Muscle of arm (tissue), 12 donors: ENCODE results near the gene EPO. TPM values are rescaled to one million over a fixed set of nuclear protein-coding genes. Genes with fewer than 3 reads are reported as not detected.
"Not testable (repeated sequence)": the region's sequence is repeated elsewhere in the genome, so short reads cannot be mapped to it uniquely, and the experiment has no call there.

ENCODE experiments used
- DNase-seq: peaks from one replicate; pipeline ENCODE4 v3.0.0-alpha.2; 2013
- polyA plus RNA-seq, 12 donors: library from polyadenylated mRNA; unstranded; fragments of 120-200 nt; gene quantifications; one replicate each; pipeline ENCODE4 v1.2.1, GENCODE V29; 2013; ENCODE audit not compliant: insufficient read length in 12 of 12

The EPO gene
- polyA plus RNA-seq, 12 donors = 0.13 to 0.28 (median 0.21) TPM; not detected in 9

DNA sequence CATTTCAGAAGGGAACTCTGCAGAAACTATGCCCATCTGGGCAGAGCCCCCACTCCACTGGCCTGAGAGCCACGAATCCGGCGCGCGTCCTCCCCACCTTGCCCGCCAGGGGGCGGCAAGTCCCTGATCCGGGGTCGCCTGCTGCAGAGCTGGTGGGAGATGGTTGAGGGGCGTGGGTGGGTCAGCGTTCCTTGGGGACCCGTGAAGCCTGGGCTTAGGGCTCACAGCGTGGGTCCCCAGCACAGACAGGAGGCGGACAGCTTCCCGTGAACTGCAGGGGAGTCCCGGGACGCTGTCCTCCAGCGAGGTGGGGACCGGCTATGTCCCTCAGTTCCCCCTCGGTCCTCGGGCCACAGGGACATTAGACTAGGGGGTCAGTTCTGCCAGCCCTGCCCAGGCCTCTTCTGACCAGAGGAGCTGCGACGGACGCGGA is 14.9 kb upstream of the EPO start:
- DNase-seq = peak; percentile 89

DNA sequence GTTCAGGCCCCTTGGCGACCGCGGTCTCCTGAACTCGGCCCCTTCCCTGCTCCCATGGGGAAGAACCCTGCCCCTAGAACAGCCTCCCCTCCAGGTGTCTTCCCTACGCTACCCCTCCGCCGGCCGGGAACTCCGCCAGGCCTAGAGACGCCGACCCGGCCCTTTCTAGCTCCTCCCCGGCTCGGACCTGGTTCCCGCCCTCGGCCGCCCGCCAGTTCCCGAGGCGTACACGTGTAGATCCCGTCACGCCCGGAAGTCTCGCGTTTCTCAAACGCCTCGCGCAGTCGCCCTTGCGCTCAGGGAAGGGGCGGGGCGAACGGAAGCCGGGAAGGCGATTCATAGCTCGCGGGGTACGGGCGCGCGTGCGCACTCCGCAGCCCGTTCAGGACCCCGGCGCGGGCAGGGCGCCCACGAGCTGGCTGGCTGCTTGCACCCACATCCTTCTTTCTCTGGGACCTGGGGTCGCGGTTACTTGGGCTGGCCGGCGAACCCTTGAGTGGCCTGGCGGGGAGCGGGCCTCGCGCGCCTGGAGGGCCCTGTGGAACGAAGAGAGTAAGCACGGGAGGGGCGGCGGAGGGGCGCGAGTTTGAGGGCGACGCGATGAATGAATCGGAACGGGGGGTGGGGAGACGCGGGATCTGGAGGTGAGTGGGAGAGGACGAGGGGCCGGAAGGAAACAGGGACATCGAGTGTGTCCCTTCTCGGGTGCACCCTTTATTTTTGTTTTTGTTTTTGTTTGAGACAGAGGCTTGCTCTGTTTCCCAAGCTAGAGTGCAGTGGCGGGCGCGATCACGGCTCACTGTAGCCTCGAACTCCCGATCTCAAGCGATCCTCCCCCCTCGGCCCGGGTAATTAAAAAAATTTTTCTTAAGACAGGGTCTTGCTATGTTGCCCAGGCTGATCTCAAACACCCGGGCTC is 14.3 kb upstream of the EPO start, which contains the start of gene POP7:
Gene POP7, plus strand, starts transcription at position 369 of the 919 bp plus-strand sequence. CDS start 710 bp downstream, outside the sequence.
- DNase-seq = peak; percentile 99

DNA sequence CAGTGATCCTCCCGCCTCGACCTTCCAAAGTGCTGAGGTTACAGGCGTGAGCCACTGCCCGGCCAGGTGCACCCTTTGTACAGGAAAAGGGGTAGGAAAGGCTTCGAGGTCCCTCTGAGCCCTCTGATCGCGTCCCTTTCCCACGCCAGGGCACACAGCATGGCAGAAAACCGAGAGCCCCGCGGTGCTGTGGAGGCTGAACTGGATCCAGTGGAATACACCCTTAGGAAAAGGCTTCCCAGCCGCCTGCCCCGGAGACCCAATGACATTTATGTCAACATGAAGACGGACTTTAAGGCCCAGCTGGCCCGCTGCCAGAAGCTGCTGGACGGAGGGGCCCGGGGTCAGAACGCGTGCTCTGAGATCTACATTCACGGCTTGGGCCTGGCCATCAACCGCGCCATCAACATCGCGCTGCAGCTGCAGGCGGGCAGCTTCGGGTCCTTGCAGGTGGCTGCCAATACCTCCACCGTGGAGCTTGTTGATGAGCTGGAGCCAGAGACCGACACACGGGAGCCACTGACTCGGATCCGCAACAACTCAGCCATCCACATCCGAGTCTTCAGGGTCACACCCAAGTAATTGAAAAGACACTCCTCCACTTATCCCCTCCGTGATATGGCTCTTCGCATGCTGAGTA is 13.5 kb upstream of the EPO start:
- DNase-seq = no peak

DNA sequence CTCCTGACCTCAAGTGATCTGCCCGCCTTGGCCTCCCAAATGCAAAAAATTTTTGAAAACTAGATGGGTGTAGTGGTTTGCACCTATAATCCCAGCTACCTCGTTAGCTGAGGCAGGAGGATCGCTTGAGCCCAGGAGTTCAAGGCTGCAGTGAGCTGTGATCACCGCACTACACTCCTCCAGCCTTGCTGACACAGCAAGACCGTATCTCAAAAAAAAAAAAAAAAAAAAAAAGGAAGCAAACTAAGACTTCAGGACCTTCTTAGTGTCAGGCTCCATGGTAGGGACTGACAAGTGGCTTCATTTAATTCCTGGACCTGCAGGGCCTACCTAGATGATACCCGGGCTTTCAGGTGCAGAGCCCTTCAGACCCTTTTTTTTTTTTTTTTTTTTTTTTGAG is 11.9 kb upstream of the EPO start:
- DNase-seq = no peak

DNA sequence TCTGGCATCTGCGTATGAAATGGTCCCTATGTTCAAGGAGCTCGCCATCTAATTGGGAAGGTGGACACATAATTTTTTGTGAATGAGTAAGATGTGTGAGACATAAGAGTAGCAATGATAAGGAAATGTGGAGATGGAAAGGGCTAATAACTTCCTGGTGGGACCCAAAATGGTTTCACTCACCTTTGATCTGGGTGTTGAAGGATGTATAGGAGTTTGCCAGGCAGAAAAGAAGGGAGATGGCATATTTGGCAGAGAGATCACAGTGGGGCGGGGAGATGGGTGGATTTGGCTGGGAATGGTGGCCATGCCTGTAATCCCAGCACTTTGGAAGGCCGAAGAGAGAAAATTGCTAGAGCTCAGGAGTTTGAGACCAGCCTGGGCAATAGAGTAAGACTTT is 9.8 kb upstream of the EPO start:
- no peak for DNase-seq

DNA sequence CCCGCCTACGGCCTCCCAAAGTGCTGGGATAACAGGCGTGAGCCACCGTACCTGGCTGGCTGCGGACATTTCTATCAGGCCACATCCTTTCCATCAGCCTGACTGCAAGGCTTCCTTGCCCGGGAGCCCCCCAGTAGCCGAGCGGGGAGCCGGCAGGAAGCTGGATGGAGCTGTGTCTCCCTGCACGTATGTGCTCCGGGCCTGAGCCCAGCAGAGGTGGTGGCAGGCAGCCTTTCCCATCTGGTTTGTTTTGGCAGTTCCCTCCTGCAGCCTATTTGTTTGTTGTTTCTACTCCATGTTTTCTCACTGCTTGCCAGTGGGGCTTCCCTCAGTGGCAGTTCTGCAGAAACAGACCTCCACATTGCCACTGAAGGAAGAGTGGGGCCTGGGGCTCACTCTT is 8.9 kb upstream of the EPO start:
- DNase-seq = no peak

DNA sequence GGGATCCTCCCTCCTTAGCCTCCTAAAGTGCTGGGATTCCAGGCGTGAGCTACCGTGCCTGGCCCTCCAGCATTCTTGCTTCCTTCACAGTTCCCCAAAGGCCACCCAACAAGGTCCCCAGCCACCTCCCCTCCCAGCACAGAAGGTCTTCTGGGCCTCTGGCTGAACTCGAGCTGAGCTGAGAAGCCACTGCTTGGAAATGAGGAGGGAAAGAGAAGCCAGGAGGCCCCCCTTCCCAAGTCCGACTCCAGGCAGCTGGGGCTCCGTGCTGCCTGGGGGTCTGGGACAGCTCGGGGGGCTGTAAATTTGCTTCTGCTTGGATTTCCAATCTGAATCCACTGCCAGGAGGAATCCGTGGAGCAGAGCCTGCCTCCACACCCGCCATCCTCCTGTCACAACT is 5.5 kb upstream of the EPO start:
- no peak for DNase-seq

DNA sequence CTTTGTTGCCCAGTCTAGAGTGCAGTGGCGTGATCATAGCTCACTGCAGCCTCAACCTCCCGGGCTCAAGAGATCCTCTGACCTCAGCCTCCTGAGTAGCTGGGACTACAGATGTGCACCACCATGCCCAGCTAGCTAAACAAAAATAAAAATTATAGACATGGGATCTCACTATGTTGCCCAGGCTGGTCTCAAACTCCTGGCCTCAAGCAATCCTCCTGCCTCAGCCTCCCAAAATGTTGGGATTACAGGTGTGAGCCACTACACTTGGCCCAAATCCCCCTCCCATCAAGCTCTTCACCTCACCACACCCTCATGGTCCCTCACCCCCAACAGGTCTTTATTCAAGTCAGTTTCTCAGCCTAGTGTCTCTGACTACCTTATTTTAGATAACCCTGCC is 3.2 kb upstream of the EPO start:
- DNase-seq = not testable (repeated sequence)

DNA sequence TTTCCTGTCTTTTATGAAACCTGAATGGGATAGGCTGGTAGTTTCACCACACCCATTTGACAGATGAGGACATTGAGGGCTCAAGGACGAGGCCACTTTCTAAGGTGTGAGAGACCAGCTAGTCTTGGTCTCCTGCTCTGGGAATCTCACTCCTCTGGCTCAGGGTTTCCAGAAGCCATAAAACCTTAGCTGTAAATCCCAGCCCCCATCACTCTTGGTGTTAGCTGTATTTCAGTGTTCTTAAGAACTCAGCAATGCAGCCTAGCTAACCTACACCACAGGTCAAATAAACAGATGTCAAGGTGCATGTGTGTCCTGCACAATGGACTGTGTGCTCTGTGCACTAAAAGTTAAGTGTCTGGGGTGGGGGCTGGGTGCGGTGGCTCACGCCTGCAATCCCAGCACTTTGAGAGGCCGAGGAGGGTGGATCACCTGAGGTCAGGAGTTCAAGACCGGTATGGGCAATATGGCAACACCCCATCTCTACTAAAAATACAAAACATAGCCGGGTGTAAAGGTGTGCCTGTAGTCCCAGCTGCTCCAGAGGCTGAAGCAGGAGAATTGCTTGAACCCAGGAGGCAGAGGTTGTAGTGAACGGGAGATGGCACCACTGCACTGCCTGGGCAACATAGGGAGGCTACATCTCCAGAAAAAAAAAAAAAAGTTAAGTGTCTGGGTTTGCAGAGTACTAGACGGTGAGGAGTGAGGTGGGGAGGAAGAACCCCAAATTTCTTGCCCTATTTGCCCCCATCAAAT is 567 bp upstream of the EPO start:
- no peak for DNase-seq

DNA sequence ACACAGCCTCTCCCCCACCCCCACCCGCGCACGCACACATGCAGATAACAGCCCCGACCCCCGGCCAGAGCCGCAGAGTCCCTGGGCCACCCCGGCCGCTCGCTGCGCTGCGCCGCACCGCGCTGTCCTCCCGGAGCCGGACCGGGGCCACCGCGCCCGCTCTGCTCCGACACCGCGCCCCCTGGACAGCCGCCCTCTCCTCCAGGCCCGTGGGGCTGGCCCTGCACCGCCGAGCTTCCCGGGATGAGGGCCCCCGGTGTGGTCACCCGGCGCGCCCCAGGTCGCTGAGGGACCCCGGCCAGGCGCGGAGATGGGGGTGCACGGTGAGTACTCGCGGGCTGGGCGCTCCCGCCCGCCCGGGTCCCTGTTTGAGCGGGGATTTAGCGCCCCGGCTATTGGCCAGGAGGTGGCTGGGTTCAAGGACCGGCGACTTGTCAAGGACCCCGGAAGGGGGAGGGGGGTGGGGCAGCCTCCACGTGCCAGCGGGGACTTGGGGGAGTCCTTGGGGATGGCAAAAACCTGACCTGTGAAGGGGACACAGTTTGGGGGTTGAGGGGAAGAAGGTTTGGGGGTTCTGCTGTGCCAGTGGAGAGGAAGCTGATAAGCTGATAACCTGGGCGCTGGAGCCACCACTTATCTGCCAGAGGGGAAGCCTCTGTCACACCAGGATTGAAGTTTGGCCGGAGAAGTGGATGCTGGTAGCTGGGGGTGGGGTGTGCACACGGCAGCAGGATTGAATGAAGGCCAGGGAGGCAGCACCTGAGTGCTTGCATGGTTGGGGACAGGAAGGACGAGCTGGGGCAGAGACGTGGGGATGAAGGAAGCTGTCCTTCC is 620 bp downstream of the EPO start:
- no peak for DNase-seq

DNA sequence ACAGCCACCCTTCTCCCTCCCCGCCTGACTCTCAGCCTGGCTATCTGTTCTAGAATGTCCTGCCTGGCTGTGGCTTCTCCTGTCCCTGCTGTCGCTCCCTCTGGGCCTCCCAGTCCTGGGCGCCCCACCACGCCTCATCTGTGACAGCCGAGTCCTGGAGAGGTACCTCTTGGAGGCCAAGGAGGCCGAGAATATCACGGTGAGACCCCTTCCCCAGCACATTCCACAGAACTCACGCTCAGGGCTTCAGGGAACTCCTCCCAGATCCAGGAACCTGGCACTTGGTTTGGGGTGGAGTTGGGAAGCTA is 1.2 kb downstream of the EPO start:
- DNase-seq = no peak

DNA sequence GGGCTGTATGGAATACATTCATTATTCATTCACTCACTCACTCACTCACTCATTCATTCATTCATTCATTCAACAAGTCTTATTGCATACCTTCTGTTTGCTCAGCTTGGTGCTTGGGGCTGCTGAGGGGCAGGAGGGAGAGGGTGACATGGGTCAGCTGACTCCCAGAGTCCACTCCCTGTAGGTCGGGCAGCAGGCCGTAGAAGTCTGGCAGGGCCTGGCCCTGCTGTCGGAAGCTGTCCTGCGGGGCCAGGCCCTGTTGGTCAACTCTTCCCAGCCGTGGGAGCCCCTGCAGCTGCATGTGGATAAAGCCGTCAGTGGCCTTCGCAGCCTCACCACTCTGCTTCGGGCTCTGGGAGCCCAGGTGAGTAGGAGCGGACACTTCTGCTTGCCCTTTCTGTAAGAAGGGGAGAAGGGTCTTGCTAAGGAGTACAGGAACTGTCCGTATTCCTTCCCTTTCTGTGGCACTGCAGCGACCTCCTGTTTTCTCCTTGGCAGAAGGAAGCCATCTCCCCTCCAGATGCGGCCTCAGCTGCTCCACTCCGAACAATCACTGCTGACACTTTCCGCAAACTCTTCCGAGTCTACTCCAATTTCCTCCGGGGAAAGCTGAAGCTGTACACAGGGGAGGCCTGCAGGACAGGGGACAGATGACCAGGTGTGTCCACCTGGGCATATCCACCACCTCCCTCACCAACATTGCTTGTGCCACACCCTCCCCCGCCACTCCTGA is 2.4 kb downstream of the EPO start:
- no peak for DNase-seq

DNA sequence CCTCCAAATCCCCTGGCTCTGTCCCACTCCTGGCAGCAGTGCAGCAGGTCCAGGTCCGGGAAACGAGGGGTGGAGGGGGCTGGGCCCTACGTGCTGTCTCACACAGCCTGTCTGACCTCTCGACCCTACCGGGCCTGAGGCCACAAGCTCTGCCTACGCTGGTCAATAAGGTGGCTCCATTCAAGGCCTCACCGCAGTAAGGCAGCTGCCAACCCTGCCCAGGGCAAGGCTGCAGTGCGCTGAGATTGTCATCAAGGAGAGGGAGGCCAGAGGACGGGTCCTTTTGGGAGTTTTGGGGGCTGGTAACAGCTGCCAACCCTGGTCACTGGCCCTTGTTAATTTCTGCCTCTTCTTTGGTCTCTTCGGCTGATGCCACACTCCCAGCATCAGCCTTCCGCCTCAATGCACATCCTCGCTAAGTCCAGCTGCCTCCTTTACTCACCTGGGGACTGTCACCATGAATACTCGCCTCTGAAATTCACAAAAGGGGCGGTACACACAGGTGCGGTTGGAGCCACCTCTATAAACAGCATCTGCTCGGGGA is 3.5 kb downstream of the EPO start:
- DNase-seq = no peak

DNA sequence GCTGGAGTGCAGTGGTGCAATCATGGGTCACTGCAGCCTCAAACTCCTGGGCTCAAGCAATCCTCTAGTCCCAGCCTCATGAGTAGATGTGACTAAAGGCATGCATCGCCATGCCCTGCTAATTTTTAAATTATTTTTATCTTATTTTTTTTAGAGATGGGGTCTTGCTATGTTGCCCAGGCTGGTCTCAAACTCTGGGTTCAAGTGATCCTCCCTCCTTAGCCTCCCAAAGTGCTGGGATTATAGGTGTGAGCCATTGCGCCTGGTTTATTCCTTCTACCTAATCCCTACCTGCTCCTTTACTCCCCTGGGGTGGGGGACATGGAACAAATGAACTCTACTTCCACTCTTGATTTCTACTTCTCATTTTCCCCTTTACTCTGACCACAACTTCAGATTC is 4.1 kb downstream of the EPO start:
- DNase-seq = not testable (repeated sequence)

DNA sequence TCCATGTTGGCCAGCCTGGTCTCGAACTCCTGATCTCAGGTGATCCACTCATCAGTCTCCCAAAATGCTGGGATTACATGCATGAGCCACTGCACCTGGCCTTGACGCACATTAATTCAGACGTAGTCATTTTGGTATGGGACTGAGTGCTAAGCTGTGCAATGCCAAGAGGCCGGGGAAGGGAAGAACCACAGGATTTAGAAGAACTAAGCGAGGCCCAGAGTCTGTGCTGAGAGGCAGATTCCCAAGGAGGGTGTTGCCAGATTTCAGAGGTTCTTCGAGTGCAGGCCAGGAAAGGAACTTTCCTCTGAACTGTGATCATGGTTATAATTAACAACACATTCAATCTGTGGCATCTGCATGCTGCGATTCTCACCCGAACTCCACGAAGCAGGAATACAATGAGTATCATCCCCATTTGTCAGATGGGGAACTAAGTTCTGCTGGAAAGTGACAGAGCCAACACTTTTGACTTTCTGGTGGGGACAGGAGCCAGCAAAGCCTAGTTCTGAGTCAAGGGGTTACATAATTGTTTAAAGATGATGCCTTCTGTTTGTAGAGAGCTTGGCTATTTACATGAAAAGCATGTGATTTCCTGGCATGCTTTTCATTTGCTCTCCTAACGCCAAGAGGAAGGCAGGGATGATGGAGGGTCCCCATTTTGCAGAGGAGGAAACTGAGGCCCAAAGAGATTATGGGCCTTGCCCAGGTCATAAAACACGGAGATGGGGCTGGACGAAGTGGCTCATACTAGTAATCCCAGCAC is 6.9 kb downstream of the EPO start:
- peak; percentile 75 for DNase-seq

DNA sequence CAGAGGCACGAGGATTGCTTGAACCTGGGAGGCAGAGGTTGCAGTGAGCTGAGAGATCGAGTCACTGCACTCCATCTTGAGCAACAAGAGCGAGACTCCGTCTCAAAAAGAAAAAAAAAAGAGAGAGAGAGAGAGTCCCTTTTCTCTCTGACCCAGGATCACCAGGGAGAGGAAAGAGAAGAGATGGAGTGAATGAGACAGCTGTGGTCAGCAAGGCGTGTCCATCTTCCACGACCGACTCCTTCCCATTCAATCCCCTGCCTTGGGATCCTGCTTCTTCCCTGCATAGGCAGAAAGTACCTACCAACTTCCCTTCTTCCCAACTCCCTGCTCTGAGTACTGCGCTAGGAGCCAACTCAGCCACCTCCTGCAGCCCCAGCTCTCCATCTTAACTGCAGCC is 7.9 kb downstream of the EPO start:
- DNase-seq = no peak

DNA sequence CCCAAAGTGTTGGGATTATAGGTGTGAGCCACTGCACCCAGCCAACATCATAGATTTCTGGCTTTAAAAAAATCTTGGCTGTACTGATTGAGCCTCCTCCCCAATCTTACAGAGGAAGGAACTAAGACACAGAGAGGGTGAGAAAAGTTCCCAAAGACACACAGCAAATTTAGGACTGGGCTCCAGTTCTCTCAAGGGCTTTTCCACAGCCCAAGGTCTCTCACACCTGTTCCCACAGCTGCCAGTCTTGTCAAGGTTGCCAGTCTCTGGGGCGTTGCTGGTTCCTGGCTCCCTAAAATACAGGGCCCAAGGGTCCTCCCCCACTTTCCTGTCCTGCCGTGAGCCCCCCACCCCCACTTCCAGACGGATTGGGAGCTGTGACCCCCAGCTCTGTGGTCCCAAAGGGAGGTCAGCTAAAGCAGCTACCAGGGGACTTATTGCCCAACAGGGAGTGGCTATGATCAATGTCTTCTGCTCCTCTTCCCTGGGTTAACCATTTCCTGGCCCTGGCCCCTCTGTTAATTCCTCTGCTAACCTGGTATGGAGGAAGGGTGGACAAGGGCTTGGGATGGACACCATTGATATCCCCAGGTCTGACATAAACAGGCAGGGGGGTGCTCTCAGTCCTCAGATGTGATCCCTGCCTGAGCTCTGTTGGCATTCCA is 10.0 kb downstream of the EPO start:
- no peak for DNase-seq

DNA sequence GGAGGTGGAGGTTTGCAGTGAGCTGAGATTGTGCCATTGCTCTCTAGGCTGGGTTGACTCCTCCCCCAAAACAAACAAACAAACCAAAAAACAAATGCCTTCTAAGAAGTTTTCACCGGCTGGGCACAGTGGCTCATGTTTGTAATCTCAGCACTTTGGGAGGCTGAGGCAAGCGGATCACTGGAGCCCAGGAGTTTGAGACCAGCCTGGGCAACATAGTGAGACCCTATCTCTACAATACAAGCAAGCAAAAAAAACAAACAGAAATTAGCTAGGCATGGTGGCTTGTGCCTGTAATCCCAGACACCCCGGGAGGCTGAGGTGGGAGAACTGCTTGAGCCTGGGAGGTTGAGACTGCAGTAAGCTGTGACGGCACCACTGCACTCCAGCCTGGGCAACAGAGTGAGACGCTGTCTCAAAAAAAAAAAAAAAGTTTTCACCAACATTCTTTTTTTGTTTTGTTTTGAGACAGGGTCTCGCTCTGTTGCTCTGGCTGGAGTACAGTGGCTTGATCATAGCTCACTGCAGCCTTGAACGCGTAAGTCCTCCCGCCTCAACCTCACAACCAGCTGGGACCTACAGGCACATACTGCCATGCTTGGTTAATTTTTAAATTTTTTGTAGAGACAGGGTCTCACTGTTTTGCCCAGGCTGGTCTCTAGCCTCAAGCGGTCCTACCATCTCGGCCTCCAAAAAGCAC is 11.8 kb downstream of the EPO start:
- DNase-seq = no peak

DNA sequence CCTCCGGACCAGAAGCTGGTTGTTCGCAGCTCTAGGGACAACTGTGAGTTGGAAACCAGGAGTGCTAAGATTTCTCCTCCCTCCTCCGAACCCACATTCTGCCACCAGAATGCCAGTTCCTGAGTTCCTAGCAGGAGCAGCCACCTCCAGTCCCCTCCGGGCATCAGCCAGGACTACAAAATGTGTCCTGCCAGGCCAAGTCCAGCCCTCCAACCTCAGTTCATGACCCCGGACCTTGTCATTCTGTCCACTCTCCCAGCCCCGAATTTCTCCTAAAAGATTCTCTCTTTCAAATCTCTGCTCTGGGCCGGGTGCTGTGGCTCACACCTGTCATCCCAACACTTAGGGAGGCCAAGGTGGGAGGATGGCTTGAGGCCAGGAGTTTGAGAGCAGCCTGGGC is 15.5 kb downstream of the EPO start:
- no peak for DNase-seq
